Raji (cell line): Measurements from ENCODE around the gene IFT88.

Experiments used
- POLR2A ChIP-seq: IDR thresholded peaks from 2 replicates; pipeline ENCODE4 v1.6.1; 2011; ENCODE audit warnings: low read depth, low read length, control low read depth; ENCODE audit not compliant: insufficient read depth

IFT88 gene

GRCh38 chr13:20666948-20667347, 100.0 kb downstream of the IFT88 start:
- TF ChIP-seq POLR2A: no peak

GRCh38 chr13:20667857-20668437, 101.0 kb downstream of the IFT88 start:
- TF ChIP-seq POLR2A: no peak

- TF ChIP-seq POLR2A: no peak
Measured at GRCh38 chr13:20669162-20669561, 102.2 kb downstream of the IFT88 start.

- TF ChIP-seq POLR2A: no peak
Measured at GRCh38 chr13:20671789-20672188, 104.8 kb downstream of the IFT88 start.

GRCh38 chr13:20672772-20673171, 105.8 kb downstream of the IFT88 start:
- no peak for TF ChIP-seq POLR2A

- no peak for TF ChIP-seq POLR2A
Measured at GRCh38 chr13:20673715-20674114, 106.8 kb downstream of the IFT88 start.

GRCh38 chr13:20676213-20676612, 109.3 kb downstream of the IFT88 start:
- TF ChIP-seq POLR2A: no peak

GRCh38 chr13:20679879-20680278, 112.9 kb downstream of the IFT88 start:
- TF ChIP-seq POLR2A: no peak

GRCh38 chr13:20680416-20681080, 113.6 kb downstream of the IFT88 start:
- TF ChIP-seq POLR2A: no peak

GRCh38 chr13:20682061-20682460, 115.1 kb downstream of the IFT88 start:
- no peak for TF ChIP-seq POLR2A

- TF ChIP-seq POLR2A: no peak
Measured at GRCh38 chr13:20684041-20684440, 117.1 kb downstream of the IFT88 start.

- TF ChIP-seq POLR2A: no peak
Measured at GRCh38 chr13:20684546-20684945, 117.6 kb downstream of the IFT88 start.

- no peak for TF ChIP-seq POLR2A
Measured at GRCh38 chr13:20685092-20685491, 118.1 kb downstream of the IFT88 start.

GRCh38 chr13:20686167-20686566, 119.2 kb downstream of the IFT88 start:
- no peak for TF ChIP-seq POLR2A

GRCh38 chr13:20686863-20687579, 120.1 kb downstream of the IFT88 start:
- no peak for TF ChIP-seq POLR2A

- TF ChIP-seq POLR2A: no peak
Measured at GRCh38 chr13:20689291-20689690, 122.3 kb downstream of the IFT88 start.
